Measurements from ENCODE around the gene DTX1. TPM values are rescaled to one million over a fixed set of nuclear protein-coding genes. Genes with fewer than 3 reads are reported as not detected.

DTX1 gene
- total and polyA plus RNA-seq, 8 donors, result 0.43 to 6.2 (median 1.9) TPM

- WGBS, 5 donors, result 55 to 83% (median 72%) methylated on average over 2 of the region's 2 CpGs
- Histone ChIP-seq H3K9me3 (no peaks in the 10 kb centered on the region), H3K27ac (no peak overlapping the region), H3K4me3 (peak overlapping the region in 2 of 4 donors; percentile 40 to 52), H3K4me1 (peaks cover 0 to 16% (median 13%) of the 10 kb centered on the region in 4 donors), H3K27me3 (peaks cover 7 to 81% (median 20%) of the 10 kb centered on the region in 3 donors), H3K36me3 (no peaks in the 10 kb centered on the region)
- no peak for DNase-seq
- intact Hi-C loops (cut with DNase I; ENCODE audit: low total_unique reads), result no loop called here
- TF ChIP-seq CTCF (IDR thresholded peaks at IDR 0.05) (no peak), POLR2AphosphoS5 (IDR thresholded peaks at IDR 0.05) (no peak), POLR2A (IDR thresholded peaks at IDR 0.05) (no peak), EP300 (IDR thresholded peaks at IDR 0.05) (no peak)
These were observed 77.5 kb downstream of the DTX1 start for GRCh38 chr12:113134071-113134470.

GRCh38 chr12:113134521-113134951 is 78.0 kb downstream of the DTX1 start:
- Histone ChIP-seq H3K36me3 (no peaks in the 10 kb centered on the region), H3K27me3 (peaks cover 7 to 76% (median 20%) of the 10 kb centered on the region in 3 donors), H3K4me3 (peak overlapping the region; percentile 20 to 52 (median 41)), H3K4me1 (peaks cover 0 to 16% (median 13%) of the 10 kb centered on the region in 4 donors), H3K9me3 (no peaks in the 10 kb centered on the region), H3K27ac (peak overlapping the region in 1 of 5 donors; percentile 84)
- TF ChIP-seq POLR2A (IDR thresholded peaks at IDR 0.05) (no peak), EP300 (IDR thresholded peaks at IDR 0.05) (no peak), POLR2AphosphoS5 (IDR thresholded peaks at IDR 0.05) (no peak), CTCF (IDR thresholded peaks at IDR 0.05) (no peak)
- DNase-seq, result no peak
- 42 to 56% (median 51%) methylated on average over 4 to 6 of the region's 6 CpGs for WGBS, 5 donors
- intact Hi-C loops (cut with DNase I; ENCODE audit: low total_unique reads), result no loop called here

- peaks cover 7 to 67% (median 20%) of the 10 kb centered on the region in 3 donors for H3K27me3 ChIP-seq
- DNase-seq, result peak; percentile 79 to 88
- no peaks in the 10 kb centered on the region for H3K36me3 ChIP-seq
- H3K9me3 ChIP-seq, result no peaks in the 10 kb centered on the region
- 2 to 5% (median 3%) methylated on average over 32 to 68 of the region's 68 CpGs for WGBS, 5 donors
- peak within 1 kb of the TSS; percentile 20 to 52 (median 41) for H3K4me3 ChIP-seq
- H3K4me1 ChIP-seq, result peaks cover 0 to 16% (median 13%) of the 10 kb centered on the region in 4 donors
- H3K27ac ChIP-seq, result peak within 1 kb of the TSS; percentile 52 to 91 (median 74)
- TF ChIP-seq POLR2AphosphoS5 (IDR thresholded peaks at IDR 0.05), result no peak
- TF ChIP-seq CTCF (IDR thresholded peaks at IDR 0.05), result peak in 3 of 7 experiments; percentile 11 to 53 (median 30)
- intact Hi-C loops (cut with DNase I; ENCODE audit: low total_unique reads), result no loop called here
These were observed 78.9 kb downstream of the DTX1 start, which contains the start of gene RASAL1 for GRCh38 chr12:113135178-113136127. Gene RASAL1 (minus strand): TSS chr12:113135761. CDS start chr12:113135462, 299 bp downstream.

GRCh38 chr12:113136128-113136989 is 79.8 kb downstream of the DTX1 start:
- DNase-seq, result peak; percentile 50 to 77
- 16 to 25% (median 17%) methylated on average over 21 of the region's 21 CpGs for WGBS, 5 donors
- H3K9me3 ChIP-seq, result no peaks in the 10 kb centered on the region

More at GRCh38 chr12:113136128-113136989, 79.8 kb downstream of the DTX1 start:
- H3K36me3 ChIP-seq, result no peaks in the 10 kb centered on the region
- H3K4me1 ChIP-seq, result peaks cover 0 to 16% (median 13%) of the 10 kb centered on the region in 4 donors
- H3K27ac ChIP-seq, result peak overlapping the region; percentile 52 to 91 (median 74)
- no peak for TF ChIP-seq EP300 (IDR thresholded peaks at IDR 0.05)
- no peak for TF ChIP-seq POLR2AphosphoS5 (IDR thresholded peaks at IDR 0.05)
- no peak for TF ChIP-seq CTCF (IDR thresholded peaks at IDR 0.05)
- intact Hi-C loops (cut with DNase I; ENCODE audit: low total_unique reads), result no loop called here
- peaks cover 7 to 58% (median 20%) of the 10 kb centered on the region in 3 donors for H3K27me3 ChIP-seq
- peak overlapping the region; percentile 20 to 52 (median 41) for H3K4me3 ChIP-seq

Data from stomach (tissue), 9 donors.